Psoas muscle (tissue), 8 donors: ENCODE measurements around the gene MED17. TPM values are rescaled to one million over a fixed set of nuclear protein-coding genes. Genes with fewer than 3 reads are reported as not detected.

ENCODE experiments used
- ATAC-seq, 4 donors: fragments of 200-7000 bp; cut with Tn5 transposase; one replicate each; pipeline ENCODE4 v1.9.1; 2020; ENCODE audit warnings: moderate library complexity in 3 of 4, mild to moderate bottlenecking in 2 of 4
- DNase-seq, 2 donors: peaks; one replicate each; pipeline ENCODE4 v3.0.0-alpha.2; 2020
- H3K27ac ChIP-seq: fragments of 200-600 bp; one replicate; pipeline ENCODE4 v1.8.0; 2022
- H3K27me3 ChIP-seq, 3 donors: fragments of 200-600 bp in 1 of 3; one replicate each; pipeline versions ENCODE4 v1.6.1 to v1.8.0; 2013 to 2022; ENCODE audit warnings: low read length in 2 of 3, mild to moderate bottlenecking in 2 of 3, moderate library complexity in 1 of 3; ENCODE audit not compliant: insufficient read depth in 3 of 3
- H3K36me3 ChIP-seq, 2 donors: fragments of 200-600 bp in 1 of 2; one replicate each; pipeline versions ENCODE4 v1.6.1 to v1.8.0; 2013 to 2022; ENCODE audit warnings: low read depth in 1 of 2, mild to moderate bottlenecking in 1 of 2, moderate library complexity in 1 of 2; ENCODE audit not compliant: insufficient read depth in 1 of 2
- H3K4me1 ChIP-seq: fragments of 200-600 bp; one replicate; pipeline ENCODE4 v1.8.0; 2022
- H3K4me3 ChIP-seq: fragments of 200-600 bp; one replicate; pipeline ENCODE4 v1.8.0; 2022; ENCODE audit warnings: mild to moderate bottlenecking
- H3K9me3 ChIP-seq: fragments of 200-600 bp; one replicate; pipeline ENCODE4 v1.8.0; 2022
- CTCF ChIP-seq: fragments of 200-600 bp; IDR thresholded peaks from one replicate; pipeline ENCODE4 v1.8.0; 2022; ENCODE audit warnings: antibody characterized with exemption
- WGBS, 3 donors: extraction: QIAGEN DNeasy Blood & Tissue Kit; methylation state at CpG; one replicate each; pipeline versions ENCODE4 v1.1.6 to v1.1.7; 2013; 5-methylcytosine and 5-hydroxymethylcytosine counted together
- intact Hi-C, 2 donors: fragments of 100-400 bp; cut with DNase I; formaldehyde crosslinking; loops; one replicate each; pipeline versions ENCODE4 v1.11.0 to v1.14.2; 2022
- polyA plus RNA-seq, 3 donors: library from polyadenylated mRNA; stranded (reverse); fragments of 200-250 nt; gene quantifications; one replicate each; pipeline ENCODE4 v1.2.3, GENCODE V29; 2013
- total RNA-seq, 4 donors: library from RNA; stranded (reverse); fragmentation: NEBNext Ultra II Directional in 2 of 4; extraction: Animal tissue kit (Norgen Biotek cat#: 25700) in 2 of 4; gene quantifications; one replicate each; pipeline versions ENCODE4 v1.2.1 to v1.2.4, GENCODE V29; 2021 to 2023
- donor health status: healthy with polysubstance abuse.
- donor health status: DM: no; HTN: no; CAD: no; lungs with moderate emphysema.
- donor health status: Bipolar disorder and iron deficiency.
- donor health status: healthy.
- donor health status: DM: yes; HTN: yes; CAD: no.
- donor health status: DM: no; HTN: no; CAD: no.
- donor health status: DM: no; HTN: no; CAD: no.
- donor health status: DM: yes; HTN: yes; CAD: no.

MED17 gene
- total and polyA plus RNA-seq, 7 donors = 7.1 to 16.0 (median 11.2) TPM

GRCh38 chr11:93858121-93858775 lies 74.2 kb downstream of the MED17 start:
- Histone ChIP-seq H3K27ac (no peak overlapping the region), H3K4me1 (no peaks in the 10 kb centered on the region), H3K36me3 (no peaks in the 10 kb centered on the region), H3K27me3 (no peaks in the 10 kb centered on the region), H3K9me3 (no peaks in the 10 kb centered on the region), H3K4me3 (no peak overlapping the region)
- 29 to 38% (median 37%) methylated on average over 3 of the region's 3 CpGs for WGBS, 3 donors
- ATAC-seq = no peak
- TF ChIP-seq CTCF = no peak
- intact Hi-C loops = no loop called here
- no peak for DNase-seq

GRCh38 chr11:93861808-93862207 lies 77.7 kb downstream of the MED17 start:
- 43 to 55% (median 49%) methylated on average over 4 of the region's 4 CpGs for WGBS, 3 donors
- Histone ChIP-seq H3K9me3 (no peaks in the 10 kb centered on the region), H3K4me1 (no peaks in the 10 kb centered on the region), H3K4me3 (no peak overlapping the region), H3K36me3 (no peaks in the 10 kb centered on the region), H3K27me3 (no peaks in the 10 kb centered on the region), H3K27ac (no peak overlapping the region)
- DNase-seq (no peak), ATAC-seq (no peak)
- no peak for TF ChIP-seq CTCF
- intact Hi-C loops = no loop called here

Other genes starting within 250 kb of the MED17 start
- 10 to 100 TPM in 2 of 4 donors, 1 to 10 TPM in 2; 8.0 to 21.8 (median 9.5) TPM for gene SMCO4, start 240.9 kb upstream of the MED17 start, total RNA-seq
- gene SMCO4, start 240.9 kb upstream of the MED17 start, polyA plus RNA-seq = 10 to 100 TPM in 1 of 3 donors, 1 to 10 TPM in 2; 3.5 to 10.8 (median 5.5) TPM
- 1 to 10 TPM; 3.8 to 5.1 (median 4.8) TPM for gene CEP295, start 122.6 kb upstream of the MED17 start, total RNA-seq
- gene CEP295, start 122.6 kb upstream of the MED17 start, polyA plus RNA-seq = 1 to 10 TPM; 3.1 to 6.3 (median 4.1) TPM
- 10 to 100 TPM; 53.7 to 84.7 (median 79.2) TPM for gene TAF1D, start 42.8 kb upstream of the MED17 start, total RNA-seq
- 100 to 1,000 TPM; 100 to 151 (median 111) TPM for gene TAF1D, start 42.8 kb upstream of the MED17 start, polyA plus RNA-seq
- 10 to 100 TPM; 20.6 to 37.0 (median 27.4) TPM for gene C11orf54, start 42.6 kb upstream of the MED17 start, total RNA-seq
- gene C11orf54, start 42.6 kb upstream of the MED17 start, polyA plus RNA-seq = 10 to 100 TPM; 17.6 to 60.6 (median 25.6) TPM
- gene VSTM5, start 66.3 kb downstream of the MED17 start, total RNA-seq = under 1 TPM in 1 of 4 donors, not detected in 3; 0.26 TPM
- under 1 TPM in 2 of 3 donors, not detected in 1; 0.01 TPM for gene VSTM5, start 66.3 kb downstream of the MED17 start, polyA plus RNA-seq
- not detected for gene HEPHL1, start 237.1 kb downstream of the MED17 start, total RNA-seq
- gene HEPHL1, start 237.1 kb downstream of the MED17 start, polyA plus RNA-seq = under 1 TPM in 1 of 3 donors, not detected in 2; 0.01 TPM